ENCODE measurements around the gene SKI.

SKI gene

DNA sequence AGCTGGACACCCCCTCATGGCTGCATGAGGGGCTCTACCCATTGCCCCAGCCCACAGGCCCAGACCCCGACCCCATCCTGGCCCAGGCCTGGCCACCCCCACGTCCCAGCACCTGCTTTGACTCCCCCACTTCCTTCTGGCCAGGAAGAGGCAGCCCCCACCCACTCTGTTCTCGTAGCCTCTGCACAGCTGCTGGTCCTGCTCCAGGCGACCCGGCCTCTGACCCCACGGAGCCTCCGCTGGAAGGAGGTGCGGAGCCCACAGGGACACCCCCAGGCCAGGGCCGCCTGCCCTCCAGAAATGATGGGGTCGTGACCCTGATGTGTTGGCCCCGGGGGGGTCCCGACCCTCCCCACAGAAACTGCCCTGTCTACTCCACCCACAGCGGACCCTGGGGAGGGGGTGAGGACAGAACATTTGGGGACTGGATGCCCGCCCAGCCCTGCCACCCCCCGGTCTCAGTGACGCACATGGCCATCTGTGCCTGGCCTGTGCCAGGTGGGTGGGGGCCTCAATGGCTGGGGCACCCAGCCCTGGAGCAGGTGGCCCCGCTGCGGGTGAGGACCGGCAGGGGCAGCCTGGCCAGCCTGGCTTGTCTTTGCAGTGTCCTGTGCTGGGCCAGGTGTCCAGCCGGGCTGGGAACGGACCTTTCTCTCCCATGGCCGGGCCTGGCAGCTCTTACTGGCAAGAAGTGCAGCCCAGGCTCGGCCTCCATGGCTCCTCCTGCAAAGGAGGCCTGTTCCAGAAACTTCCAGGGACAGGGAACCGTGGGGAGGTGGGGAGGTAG is 84.6 kb downstream of the SKI start:
- Histone ChIP-seq H3K27ac (ENCODE audit: low read depth, low read length, poor library complexity, severe bottlenecking) (no peak overlapping the region), H3K4me1 (ENCODE audit: insufficient read depth, low read length, severe bottlenecking) (no peaks in the 10 kb centered on the region)

DNA sequence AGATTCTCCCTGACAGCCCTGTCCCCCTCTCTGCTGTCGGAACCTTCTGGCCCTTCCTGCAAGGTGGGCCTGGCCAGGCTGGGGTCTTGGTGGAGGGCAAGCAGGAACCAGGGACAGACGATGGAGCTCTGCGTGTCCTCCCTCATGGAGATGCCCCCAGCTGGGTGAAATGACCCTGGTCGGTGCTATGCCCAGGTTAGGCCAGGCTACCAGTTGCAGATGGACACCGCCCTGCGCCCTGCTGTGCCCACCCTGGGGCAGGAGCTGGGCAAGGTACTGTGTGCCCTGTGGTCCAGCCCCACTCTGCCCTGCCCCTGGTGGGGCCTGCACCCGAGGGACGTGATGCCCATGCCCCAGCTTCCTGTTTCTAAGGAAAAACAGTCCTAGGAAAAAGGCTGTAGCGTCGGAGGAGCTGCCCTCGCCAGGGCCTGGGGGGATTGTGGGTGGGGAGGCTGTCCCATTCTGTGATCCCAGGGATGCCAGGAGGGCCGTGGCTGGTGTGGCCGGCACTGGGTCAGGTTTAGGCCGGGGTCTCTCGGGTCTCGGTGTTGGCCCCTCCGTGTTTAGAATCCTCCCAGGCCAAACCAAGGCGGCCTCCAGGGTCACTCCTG is 85.6 kb downstream of the SKI start:
- no peak overlapping the region for H3K4me2 ChIP-seq (ENCODE audit: low read length)
- TF ChIP-seq, protein P1, sequence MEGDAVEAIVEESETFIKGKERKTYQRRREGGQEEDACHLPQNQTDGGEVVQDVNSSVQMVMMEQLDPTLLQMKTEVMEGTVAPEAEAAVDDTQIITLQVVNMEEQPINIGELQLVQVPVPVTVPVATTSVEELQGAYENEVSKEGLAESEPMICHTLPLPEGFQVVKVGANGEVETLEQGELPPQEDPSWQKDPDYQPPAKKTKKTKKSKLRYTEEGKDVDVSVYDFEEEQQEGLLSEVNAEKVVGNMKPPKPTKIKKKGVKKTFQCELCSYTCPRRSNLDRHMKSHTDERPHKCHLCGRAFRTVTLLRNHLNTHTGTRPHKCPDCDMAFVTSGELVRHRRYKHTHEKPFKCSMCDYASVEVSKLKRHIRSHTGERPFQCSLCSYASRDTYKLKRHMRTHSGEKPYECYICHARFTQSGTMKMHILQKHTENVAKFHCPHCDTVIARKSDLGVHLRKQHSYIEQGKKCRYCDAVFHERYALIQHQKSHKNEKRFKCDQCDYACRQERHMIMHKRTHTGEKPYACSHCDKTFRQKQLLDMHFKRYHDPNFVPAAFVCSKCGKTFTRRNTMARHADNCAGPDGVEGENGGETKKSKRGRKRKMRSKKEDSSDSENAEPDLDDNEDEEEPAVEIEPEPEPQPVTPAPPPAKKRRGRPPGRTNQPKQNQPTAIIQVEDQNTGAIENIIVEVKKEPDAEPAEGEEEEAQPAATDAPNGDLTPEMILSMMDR (IDR thresholded peaks at IDR 0.05; ENCODE audit: low read length), result no peak
- TF ChIP-seq EZH2 (IDR thresholded peaks at IDR 0.05; ENCODE audit: borderline replicate concordance, low read length), result no peak

More for the DNA sequence above, 84.6 kb downstream of the SKI start:
- Histone ChIP-seq H3K9me2 (ENCODE audit: low read depth, low read length) (no peaks in the 10 kb centered on the region), H3K9ac (ENCODE audit: low read length) (no peak overlapping the region), H3K9me3 (ENCODE audit: low read length) (no peaks in the 10 kb centered on the region), H2AFZ (ENCODE audit: low read length) (no peak overlapping the region), H3K79me2 (ENCODE audit: insufficient read depth, low read length) (no peaks in the 10 kb centered on the region), H4K20me1 (ENCODE audit: insufficient read depth, low read length) (no peaks in the 10 kb centered on the region), H3K36me3 (ENCODE audit: insufficient read depth, low read length) (no peaks in the 10 kb centered on the region), H3K4me3 (ENCODE audit: low read depth, low read length, poor library complexity, severe bottlenecking) (no peak overlapping the region), H3F3A (ENCODE audit: insufficient read depth, low read length) (no peaks in the 10 kb centered on the region), H3K27me3 (ENCODE audit: insufficient read depth, low read length) (no peaks in the 10 kb centered on the region), H3K4me2 (ENCODE audit: low read length) (no peak overlapping the region)
- TF ChIP-seq, protein P1 (IDR thresholded peaks at IDR 0.05; ENCODE audit: low read length), result no peak
- no peak for TF ChIP-seq EZH2 (IDR thresholded peaks at IDR 0.05; ENCODE audit: borderline replicate concordance, low read length)

DNA sequence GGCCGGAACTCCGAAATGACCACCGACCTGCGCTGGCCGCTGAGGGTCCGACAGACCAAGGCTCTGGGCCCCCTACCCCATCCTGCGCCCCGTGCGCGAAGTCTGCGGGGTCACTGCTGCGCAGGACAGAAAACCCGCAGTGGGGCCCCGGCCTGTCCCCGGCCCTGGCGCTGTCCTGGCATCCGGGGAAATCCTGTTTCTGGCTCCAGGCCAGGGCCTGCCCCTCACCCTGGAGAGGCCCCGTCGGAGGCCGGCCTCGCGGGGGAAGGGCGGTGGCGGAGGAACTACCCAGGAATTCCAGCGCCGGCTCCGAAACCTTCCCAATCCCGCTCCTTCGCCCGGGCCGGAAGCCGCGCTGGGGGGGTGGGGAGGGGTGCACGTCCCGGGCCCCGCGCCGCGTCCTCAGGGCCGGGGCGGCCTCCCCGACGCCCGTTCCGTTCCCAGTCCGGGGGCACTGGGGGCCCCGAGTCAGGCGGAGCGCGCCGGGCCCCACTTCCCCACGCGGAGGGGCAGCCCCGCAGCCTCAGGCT is 86.2 kb downstream of the SKI start:
- Histone ChIP-seq H3K27ac (ENCODE audit: low read depth, low read length, poor library complexity, severe bottlenecking) (no peak overlapping the region), H3K9me2 (ENCODE audit: low read depth, low read length) (no peaks in the 10 kb centered on the region), H3K4me2 (ENCODE audit: low read length) (no peak overlapping the region), H3K4me3 (ENCODE audit: low read depth, low read length, poor library complexity, severe bottlenecking) (no peak overlapping the region), H4K20me1 (ENCODE audit: insufficient read depth, low read length) (no peaks in the 10 kb centered on the region), H3K79me2 (ENCODE audit: insufficient read depth, low read length) (no peaks in the 10 kb centered on the region), H3F3A (ENCODE audit: insufficient read depth, low read length) (no peaks in the 10 kb centered on the region), H3K36me3 (ENCODE audit: insufficient read depth, low read length) (no peaks in the 10 kb centered on the region), H3K4me1 (ENCODE audit: insufficient read depth, low read length, severe bottlenecking) (no peaks in the 10 kb centered on the region), H3K9ac (ENCODE audit: low read length) (no peak overlapping the region), H3K9me3 (ENCODE audit: low read length) (no peaks in the 10 kb centered on the region), H2AFZ (ENCODE audit: low read length) (no peak overlapping the region), H3K27me3 (ENCODE audit: insufficient read depth, low read length) (no peaks in the 10 kb centered on the region; the same call in 1 of the 2 replicates)
- TF ChIP-seq, protein P1 (IDR thresholded peaks at IDR 0.05; ENCODE audit: low read length), result no peak

More for the DNA sequence above, 85.6 kb downstream of the SKI start:
- Histone ChIP-seq H3K4me3 (ENCODE audit: low read depth, low read length, poor library complexity, severe bottlenecking) (no peak overlapping the region), H3K9ac (ENCODE audit: low read length) (no peak overlapping the region), H3K4me1 (ENCODE audit: insufficient read depth, low read length, severe bottlenecking) (no peaks in the 10 kb centered on the region), H3K27me3 (ENCODE audit: insufficient read depth, low read length) (no peaks in the 10 kb centered on the region; the same call in 1 of the 2 replicates), H3K9me3 (ENCODE audit: low read length) (no peaks in the 10 kb centered on the region), H2AFZ (ENCODE audit: low read length) (no peak overlapping the region), H3K79me2 (ENCODE audit: insufficient read depth, low read length) (no peaks in the 10 kb centered on the region), H4K20me1 (ENCODE audit: insufficient read depth, low read length) (no peaks in the 10 kb centered on the region), H3K9me2 (ENCODE audit: low read depth, low read length) (no peaks in the 10 kb centered on the region), H3K36me3 (ENCODE audit: insufficient read depth, low read length) (no peaks in the 10 kb centered on the region), H3F3A (ENCODE audit: insufficient read depth, low read length) (no peaks in the 10 kb centered on the region), H3K27ac (ENCODE audit: low read depth, low read length, poor library complexity, severe bottlenecking) (no peak overlapping the region)

All from OCI-LY1 (cell line).